ENCODE results near the gene CADPS2.
"Not testable (repeated sequence)": the region's sequence is repeated elsewhere in the genome, so short reads cannot be mapped to it uniquely, and the experiment has no call there.

DNA sequence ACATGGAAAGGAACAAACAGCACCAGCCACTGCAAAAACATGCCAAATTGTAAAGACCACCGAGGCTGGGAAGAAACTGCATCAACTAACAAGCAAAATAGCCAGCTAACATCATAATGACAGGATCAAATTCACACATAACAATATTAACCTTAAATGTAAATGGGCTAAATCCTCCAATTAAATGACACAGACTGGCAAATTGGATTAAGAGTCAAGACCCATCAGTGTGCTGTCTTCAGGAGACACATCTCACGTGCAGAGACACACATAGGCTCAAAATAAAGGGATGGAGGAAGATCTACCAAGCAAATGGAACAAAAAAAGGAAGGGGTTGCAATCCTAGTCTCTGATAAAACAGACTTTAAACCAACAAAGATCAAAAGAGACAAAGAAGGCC is 50.0 kb downstream of the CADPS2 start:
- TF ChIP-seq, protein P1, sequence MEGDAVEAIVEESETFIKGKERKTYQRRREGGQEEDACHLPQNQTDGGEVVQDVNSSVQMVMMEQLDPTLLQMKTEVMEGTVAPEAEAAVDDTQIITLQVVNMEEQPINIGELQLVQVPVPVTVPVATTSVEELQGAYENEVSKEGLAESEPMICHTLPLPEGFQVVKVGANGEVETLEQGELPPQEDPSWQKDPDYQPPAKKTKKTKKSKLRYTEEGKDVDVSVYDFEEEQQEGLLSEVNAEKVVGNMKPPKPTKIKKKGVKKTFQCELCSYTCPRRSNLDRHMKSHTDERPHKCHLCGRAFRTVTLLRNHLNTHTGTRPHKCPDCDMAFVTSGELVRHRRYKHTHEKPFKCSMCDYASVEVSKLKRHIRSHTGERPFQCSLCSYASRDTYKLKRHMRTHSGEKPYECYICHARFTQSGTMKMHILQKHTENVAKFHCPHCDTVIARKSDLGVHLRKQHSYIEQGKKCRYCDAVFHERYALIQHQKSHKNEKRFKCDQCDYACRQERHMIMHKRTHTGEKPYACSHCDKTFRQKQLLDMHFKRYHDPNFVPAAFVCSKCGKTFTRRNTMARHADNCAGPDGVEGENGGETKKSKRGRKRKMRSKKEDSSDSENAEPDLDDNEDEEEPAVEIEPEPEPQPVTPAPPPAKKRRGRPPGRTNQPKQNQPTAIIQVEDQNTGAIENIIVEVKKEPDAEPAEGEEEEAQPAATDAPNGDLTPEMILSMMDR (IDR thresholded peaks at IDR 0.05; ENCODE audit: borderline replicate concordance, extremely low read depth, low read length, poor library complexity, severe bottlenecking) = not testable (repeated sequence)
- TF ChIP-seq EZH2 (IDR thresholded peaks at IDR 0.05; ENCODE audit: borderline replicate concordance, low read depth, low read length, severe bottlenecking) = not testable (repeated sequence)
